ENCODE measurements around the gene KRT72. TPM values are rescaled to one million over a fixed set of nuclear protein-coding genes. Genes with fewer than 3 reads are reported as not detected.

Gene KRT72
- total RNA-seq, 1 donor: not detected

DNA sequence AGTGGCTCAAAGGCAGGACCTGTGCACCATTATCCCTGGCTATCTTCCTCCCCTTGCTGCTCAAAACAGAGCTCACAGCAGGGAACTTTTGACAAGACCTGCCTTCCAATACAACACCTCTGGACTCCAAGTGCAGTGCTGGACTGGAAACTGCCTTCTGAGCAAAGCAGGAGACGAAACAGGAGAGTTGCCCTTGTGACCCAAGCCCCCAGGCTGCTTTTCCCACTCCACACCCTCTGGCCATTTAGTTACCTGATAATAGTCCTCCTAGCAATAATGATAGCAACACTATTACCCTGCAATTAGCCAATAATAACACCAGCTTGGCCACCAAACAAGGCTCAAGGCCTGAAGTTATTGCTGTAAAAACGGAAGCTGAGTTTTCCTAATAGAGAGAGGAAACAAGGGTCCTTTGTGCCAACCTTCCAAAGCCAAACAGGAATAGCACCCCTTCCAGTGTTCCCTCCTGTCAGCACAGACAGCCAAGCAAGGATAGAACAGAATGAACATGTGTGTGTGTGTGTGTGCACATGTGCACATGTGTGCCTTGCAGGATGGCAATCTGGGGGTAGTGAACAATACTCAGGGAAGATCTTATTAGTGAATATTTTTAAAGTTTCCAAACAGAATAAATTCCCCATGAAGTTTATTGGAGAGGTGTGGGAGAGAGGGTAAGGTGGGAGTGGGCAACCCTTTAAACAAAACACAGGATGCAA lies 26.3 kb upstream of the KRT72 start:
- TF ChIP-seq, protein P1, sequence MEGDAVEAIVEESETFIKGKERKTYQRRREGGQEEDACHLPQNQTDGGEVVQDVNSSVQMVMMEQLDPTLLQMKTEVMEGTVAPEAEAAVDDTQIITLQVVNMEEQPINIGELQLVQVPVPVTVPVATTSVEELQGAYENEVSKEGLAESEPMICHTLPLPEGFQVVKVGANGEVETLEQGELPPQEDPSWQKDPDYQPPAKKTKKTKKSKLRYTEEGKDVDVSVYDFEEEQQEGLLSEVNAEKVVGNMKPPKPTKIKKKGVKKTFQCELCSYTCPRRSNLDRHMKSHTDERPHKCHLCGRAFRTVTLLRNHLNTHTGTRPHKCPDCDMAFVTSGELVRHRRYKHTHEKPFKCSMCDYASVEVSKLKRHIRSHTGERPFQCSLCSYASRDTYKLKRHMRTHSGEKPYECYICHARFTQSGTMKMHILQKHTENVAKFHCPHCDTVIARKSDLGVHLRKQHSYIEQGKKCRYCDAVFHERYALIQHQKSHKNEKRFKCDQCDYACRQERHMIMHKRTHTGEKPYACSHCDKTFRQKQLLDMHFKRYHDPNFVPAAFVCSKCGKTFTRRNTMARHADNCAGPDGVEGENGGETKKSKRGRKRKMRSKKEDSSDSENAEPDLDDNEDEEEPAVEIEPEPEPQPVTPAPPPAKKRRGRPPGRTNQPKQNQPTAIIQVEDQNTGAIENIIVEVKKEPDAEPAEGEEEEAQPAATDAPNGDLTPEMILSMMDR (IDR thresholded peaks at IDR 0.05; ENCODE audit: insufficient read depth, low read depth, low read length): no peak

DNA sequence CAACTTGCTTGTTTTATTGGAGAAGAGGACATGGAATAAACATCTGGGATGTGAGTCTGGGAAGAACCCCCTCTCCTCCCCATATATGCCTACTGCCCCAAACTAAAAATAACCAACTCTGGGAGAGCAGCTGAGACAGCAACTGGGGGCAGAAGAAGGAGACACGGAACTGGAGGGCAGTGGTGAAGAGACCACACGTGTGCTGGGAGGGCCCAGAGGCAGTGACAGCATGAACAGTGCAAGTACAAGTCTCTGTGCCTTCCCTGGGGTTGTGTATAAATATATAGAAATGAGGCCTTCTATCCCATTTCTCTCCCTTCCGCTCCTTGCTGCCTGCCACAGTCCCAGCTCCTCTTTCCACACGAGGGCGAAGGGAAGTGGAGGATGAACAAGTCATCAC lies 21.1 kb upstream of the KRT72 start:
- TF ChIP-seq, protein P1 (IDR thresholded peaks at IDR 0.05; ENCODE audit: insufficient read depth, low read depth, low read length): no peak
- H3K4me3 ChIP-seq (ENCODE audit: low read depth, low read length): no peak overlapping the region
- no peak for DNase-seq (ENCODE audit: low read depth)

More for the DNA sequence above, 26.3 kb upstream of the KRT72 start:
- H3K4me3 ChIP-seq (ENCODE audit: low read depth, low read length): no peak overlapping the region
- no peak for DNase-seq (ENCODE audit: low read depth)

DNA sequence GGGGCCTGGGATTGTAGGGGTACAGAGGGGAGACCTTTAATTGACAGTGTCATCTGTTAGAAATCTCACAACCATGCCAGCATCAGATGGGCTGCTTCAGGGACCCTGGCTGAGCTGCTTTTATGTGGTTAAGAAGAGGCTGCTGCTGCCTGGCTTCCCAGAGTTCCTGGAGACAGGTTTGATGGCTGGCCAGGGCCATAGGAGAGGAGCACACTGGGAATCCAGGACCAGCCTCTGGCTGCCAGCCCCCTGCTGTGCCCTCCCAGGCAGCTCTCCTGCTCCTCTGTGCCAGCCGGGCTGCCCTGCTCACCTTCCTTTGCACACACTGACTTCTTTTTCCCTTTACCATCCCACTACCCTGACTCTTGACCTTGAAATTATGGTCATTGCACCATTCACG lies 17.6 kb upstream of the KRT72 start:
- no peak overlapping the region for H3K4me3 ChIP-seq (ENCODE audit: low read depth, low read length)
- no peak for DNase-seq (ENCODE audit: low read depth)
- TF ChIP-seq, protein P1 (IDR thresholded peaks at IDR 0.05; ENCODE audit: insufficient read depth, low read depth, low read length): no peak

DNA sequence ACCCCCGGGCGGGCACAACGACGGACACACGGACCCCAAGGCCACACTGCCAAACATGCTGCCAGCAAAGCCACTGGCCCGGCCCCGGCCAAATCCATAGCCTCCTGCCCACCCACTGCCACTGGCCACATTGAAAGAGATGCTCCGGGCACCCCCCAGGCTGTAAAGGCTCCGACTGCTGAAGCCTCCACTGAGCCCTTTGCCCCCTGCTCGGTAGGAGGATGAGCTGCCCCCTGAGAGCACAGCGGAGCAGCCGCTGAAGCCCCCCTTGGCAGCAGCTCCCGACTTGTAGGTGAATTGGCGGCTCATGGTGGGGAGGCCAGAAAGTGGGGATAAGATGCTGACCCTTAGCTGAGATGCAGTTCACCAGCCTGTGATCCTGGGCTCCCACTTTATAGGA lies 17.0 kb upstream of the KRT72 start, which contains the start of gene KRT73:
KRT73 (minus strand) TSS at position 344 of the 400 bp plus-strand sequence; CDS start at position 309, 35 bp downstream.
- DNase-seq (ENCODE audit: low read depth): no peak
- TF ChIP-seq, protein P1 (IDR thresholded peaks at IDR 0.05; ENCODE audit: insufficient read depth, low read depth, low read length): no peak
- no peak within 1 kb of the TSS for H3K4me3 ChIP-seq (ENCODE audit: low read depth, low read length)

DNA sequence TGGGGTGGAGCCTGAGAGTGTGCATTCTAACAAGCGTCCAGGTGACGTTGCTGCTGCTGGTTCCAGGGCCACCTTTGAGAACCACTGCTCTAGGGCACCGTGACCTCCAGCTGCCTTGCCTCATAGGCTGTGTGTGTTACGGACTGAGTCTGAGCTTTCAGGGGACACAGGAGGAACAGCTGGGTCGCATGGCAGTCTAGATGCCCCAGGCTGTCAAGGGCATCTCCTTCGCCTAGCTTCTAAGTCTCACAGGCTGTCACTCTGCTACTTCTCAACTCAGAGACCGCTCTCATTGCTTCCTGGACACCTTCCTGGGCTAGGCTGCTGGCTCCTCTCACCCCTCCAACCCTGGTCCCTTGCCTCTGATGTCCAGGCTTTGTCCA lies 16.1 kb upstream of the KRT72 start:
- no peak overlapping the region for H3K4me3 ChIP-seq (ENCODE audit: low read depth, low read length)
- TF ChIP-seq, protein P1 (IDR thresholded peaks at IDR 0.05; ENCODE audit: insufficient read depth, low read depth, low read length): no peak
- DNase-seq (ENCODE audit: low read depth): no peak

DNA sequence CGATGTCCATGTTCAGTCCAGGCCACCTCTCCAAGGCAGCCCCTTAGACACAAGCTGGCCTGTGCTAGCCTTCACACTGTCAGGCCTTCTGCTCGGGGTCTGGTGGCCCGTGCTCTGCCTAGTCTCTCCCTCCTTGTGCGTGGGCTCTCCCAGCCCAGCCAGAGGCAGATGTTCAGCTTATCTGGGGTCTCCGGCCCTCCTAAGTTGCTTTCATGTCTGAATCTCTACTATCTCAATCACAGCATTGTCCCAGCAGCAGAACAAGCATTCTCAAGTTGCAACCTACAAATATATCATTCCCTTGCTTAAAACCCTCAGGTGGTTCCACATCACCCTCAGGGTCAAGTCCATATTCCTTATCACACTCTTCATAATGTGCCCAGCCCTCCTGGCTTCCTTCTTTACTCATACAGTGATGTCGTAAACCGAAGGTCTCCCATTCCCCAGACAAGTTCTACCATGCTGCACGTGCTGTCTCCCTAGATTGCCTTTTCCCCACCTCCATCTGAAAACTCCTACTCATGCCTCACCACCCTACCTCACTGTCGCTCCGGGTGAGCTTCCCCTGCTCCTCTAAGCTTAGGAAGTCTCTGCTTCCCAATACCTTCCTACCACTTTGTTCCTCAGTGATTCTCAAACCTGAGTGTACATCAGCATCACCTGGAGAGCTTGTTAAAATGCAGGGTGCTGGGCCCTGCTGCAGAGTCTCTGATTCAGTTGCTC lies 15.6 kb upstream of the KRT72 start:
- H3K4me3 ChIP-seq (ENCODE audit: low read depth, low read length): no peak overlapping the region
- TF ChIP-seq, protein P1 (IDR thresholded peaks at IDR 0.05; ENCODE audit: insufficient read depth, low read depth, low read length): no peak
- DNase-seq (ENCODE audit: low read depth): no peak

All from fibroblast of villous mesenchyme (primary cell).